IPS-11a (cell line): ENCODE data around the gene TRAF7.
"Not testable (repeated sequence)": the region's sequence is repeated elsewhere in the genome, so short reads cannot be mapped to it uniquely, and the experiment has no call there.

ENCODE experiments used
- H3K4me3 ChIP-seq: one replicate; pipeline ENCODE4 v1.5.1; 2013; ENCODE audit warnings: low read depth, low read length, control low read depth

Gene TRAF7

GRCh38 chr16:2122429-2122828 lies 33.2 kb upstream of the TRAF7 start:
- no peak overlapping the region for H3K4me3 ChIP-seq

- H3K4me3 ChIP-seq = not testable (repeated sequence)
Measured at GRCh38 chr16:2122934-2123683, 32.5 kb upstream of the TRAF7 start.

GRCh38 chr16:2123706-2124376 lies 31.7 kb upstream of the TRAF7 start:
- H3K4me3 ChIP-seq = not testable (repeated sequence)

GRCh38 chr16:2124377-2124693 lies 31.2 kb upstream of the TRAF7 start:
- not testable (repeated sequence) for H3K4me3 ChIP-seq

GRCh38 chr16:2124694-2125444 lies 30.7 kb upstream of the TRAF7 start:
- not testable (repeated sequence) for H3K4me3 ChIP-seq

- not testable (repeated sequence) for H3K4me3 ChIP-seq
Measured at GRCh38 chr16:2125609-2126008, 30.0 kb upstream of the TRAF7 start.

- H3K4me3 ChIP-seq = not testable (repeated sequence)
Measured at GRCh38 chr16:2126161-2126743, 29.3 kb upstream of the TRAF7 start.

GRCh38 chr16:2126928-2127556 lies 28.5 kb upstream of the TRAF7 start:
- not testable (repeated sequence) for H3K4me3 ChIP-seq

GRCh38 chr16:2127630-2128280 lies 27.8 kb upstream of the TRAF7 start:
- H3K4me3 ChIP-seq = not testable (repeated sequence)

- not testable (repeated sequence) for H3K4me3 ChIP-seq
Measured at GRCh38 chr16:2129251-2129650, 26.3 kb upstream of the TRAF7 start.

GRCh38 chr16:2129890-2130447 lies 25.6 kb upstream of the TRAF7 start:
- H3K4me3 ChIP-seq = not testable (repeated sequence)

- H3K4me3 ChIP-seq = not testable (repeated sequence)
Measured at GRCh38 chr16:2133797-2134196, 21.8 kb upstream of the TRAF7 start.

GRCh38 chr16:2135071-2135470 lies 20.5 kb upstream of the TRAF7 start:
- not testable (repeated sequence) for H3K4me3 ChIP-seq

GRCh38 chr16:2135770-2136490 lies 19.7 kb upstream of the TRAF7 start, which contains the start of gene PKD1:
Gene PKD1 (minus strand): TSS chr16:2135898. CDS start chr16:2135689, 209 bp downstream.
- H3K4me3 ChIP-seq = peak within 1 kb of the TSS; percentile 8

GRCh38 chr16:2142942-2143877 lies 12.4 kb upstream of the TRAF7 start:
- no peak overlapping the region for H3K4me3 ChIP-seq

GRCh38 chr16:2143878-2144485 lies 11.6 kb upstream of the TRAF7 start:
- no peak overlapping the region for H3K4me3 ChIP-seq

GRCh38 chr16:2145843-2146242 lies 9.7 kb upstream of the TRAF7 start:
- no peak overlapping the region for H3K4me3 ChIP-seq

GRCh38 chr16:2147378-2147777 lies 8.2 kb upstream of the TRAF7 start:
- no peak overlapping the region for H3K4me3 ChIP-seq
